HG03045 (cell line): ENCODE measurements around the gene TLE4.

ENCODE experiments used
- ATAC-seq: cut with Tn5 transposase; IDR thresholded peaks from one replicate; pipeline ENCODE4 v1.9.1; 2021; ENCODE audit warnings: mild to moderate bottlenecking, moderate library complexity; ENCODE audit not compliant: unreplicated experiment

The TLE4 gene

DNA sequence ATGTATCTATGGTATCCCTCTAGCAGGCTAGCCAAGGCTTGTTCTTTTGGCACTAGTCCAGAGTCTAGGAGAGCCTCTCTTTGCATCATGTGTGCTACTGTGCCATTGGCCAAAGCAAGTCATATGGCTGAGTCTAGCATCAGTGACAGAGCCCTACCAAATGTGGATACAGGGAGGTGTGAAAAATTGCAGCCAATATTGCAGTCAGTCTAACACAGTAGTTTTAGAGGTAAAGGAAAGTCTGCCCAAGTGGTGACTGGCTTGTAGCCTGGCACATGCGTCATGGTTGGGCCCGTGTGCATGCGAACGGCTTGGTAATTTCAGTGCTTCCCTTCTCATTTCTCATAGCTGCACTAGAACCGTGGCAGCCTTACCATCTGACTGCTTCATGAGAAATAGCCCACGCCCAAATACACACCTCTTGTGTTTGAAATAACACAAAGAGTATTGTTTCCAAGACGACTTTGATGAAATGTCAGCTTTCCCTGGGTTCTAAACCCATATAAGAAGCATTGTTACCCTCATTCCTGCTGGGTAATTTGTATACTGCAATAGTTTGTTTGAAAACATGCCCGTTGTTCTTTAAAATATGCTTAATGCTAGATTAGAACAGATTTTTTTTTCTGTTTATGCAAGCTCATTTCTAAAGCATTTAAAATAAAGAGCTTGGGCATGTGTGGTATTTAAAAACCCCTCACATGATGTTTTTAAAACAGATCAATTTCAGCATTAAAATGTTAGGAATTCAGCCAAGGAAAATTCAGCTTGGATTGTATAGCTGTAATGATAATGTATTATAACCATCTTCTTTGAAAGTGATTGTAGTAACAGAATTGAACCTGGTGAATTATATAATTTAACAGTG lies 113.2 kb downstream of the TLE4 start:
- ATAC-seq: no peak

DNA sequence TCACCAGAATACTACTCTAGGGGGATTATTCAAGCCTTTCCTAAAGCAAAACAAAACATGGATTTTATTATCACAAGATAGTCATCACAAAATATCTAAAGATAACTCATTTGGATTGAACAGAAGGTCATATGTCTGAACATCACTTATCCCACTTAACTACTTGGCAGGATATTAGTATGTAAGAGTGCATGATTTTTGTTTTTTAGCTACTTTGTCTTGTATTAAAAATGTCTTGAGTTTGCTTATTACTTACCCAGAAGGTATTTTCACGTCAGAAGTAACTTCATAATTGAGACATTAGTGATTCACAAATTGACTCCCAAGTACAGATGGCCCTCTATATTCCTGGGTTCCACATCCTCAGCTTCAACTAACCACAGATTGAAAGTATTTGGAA lies 113.8 kb downstream of the TLE4 start:
- ATAC-seq: no peak

DNA sequence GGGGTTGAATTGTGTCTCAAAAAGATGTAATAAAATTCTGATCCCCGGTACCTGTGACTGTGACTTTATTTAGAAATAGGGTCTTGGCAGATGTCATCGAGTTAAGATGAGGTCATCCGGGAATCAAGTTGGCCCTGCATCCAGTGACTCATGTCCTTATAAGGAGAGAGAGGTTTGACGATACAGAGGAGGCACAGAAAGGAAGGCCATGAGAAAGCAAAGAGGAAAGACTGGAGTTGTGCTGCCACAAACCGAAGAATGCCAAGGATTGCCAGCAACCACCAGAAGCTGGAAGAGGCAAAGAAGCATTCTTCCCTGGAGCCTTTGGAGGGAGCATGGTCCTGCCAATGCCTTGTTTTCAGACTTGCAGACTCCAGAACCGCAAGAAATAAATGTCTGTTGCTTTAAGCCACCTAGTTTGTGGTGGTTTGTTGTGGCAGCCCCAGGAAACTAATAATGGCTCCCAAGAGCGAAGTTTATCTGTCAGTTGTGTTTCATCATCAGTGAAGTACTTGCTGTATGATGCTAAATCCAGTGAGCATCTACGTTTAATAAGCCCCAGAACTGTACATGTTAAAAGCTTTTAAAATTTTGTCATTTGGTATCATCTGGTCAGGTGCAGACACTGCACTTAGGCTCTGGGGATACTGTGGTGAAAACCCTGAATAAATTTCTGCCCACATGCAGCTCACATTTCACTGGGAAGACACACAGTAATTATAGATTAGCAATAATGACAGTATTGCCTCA lies 114.8 kb downstream of the TLE4 start:
- ATAC-seq: no peak

DNA sequence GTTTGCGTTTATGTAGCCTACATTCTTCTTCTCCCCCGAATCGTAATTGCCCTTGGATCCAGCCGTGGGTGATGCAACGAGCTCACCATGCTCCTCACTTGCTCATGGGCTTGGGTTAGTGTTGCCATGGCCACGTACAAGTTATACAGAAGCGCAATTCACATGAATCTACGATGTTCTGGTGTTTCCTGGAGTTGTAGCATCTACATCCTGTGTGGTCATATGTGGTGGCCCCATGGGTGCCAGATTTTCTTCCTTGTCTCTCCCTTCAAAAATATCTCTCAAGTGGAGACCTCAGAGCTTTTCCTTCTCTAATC lies 115.3 kb downstream of the TLE4 start:
- no peak for ATAC-seq

DNA sequence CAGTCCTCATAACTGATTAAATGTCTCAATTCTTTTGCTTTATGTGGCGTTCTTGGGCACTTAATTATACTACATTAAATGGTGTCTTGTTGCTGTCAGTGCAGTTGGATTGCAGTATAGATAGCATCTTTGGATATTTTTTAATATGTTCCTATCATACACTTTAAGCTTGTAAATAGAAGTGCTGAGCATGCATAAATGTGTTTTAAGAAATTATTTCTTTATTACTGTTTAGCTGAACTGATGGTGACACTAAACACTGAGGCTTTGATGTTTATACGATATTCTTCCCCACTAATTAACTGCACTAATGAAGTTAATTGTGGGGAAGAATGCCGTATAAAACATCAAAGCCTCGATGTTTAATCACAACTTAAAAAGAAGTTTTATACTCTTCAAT lies 116.6 kb downstream of the TLE4 start:
- no peak for ATAC-seq

DNA sequence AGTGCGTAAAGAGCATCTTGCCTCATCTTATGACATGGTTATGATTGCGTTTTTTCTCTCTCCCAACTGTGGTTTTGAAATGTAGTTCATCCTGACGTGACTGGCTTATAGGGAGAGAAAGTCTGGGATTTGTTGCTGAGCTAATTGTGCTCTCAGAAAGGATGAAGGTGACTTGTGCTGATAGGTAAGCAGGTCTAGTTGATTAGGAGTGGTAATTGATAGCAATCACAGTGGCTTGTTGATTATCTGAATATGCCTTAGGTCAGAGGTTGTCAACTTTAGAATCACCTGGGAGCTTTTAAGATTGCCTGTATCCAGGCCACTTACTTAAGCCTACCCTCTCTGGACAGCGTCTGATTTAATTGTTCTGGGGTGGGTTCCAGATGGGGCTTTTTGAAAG lies 117.8 kb downstream of the TLE4 start:
- ATAC-seq: no peak

DNA sequence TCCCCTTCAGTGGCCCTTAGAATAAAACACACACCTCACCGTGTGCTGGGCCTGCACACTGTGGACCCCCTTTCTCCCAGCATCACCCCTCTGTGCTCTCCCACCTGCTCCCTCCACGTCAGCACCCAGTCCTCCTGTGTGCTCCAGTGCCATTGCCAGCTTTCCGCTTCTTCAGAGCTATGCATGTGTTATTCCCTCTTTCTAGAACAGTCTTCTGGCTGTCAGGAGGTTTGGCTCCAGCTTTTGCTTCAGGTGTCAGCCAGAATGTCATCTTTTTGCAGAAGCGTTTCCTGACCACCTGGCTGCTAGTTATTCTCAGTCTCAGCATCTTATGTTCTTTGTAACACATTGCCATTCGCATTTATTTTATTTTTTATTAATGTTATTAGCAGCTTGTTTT lies 119.7 kb downstream of the TLE4 start:
- ATAC-seq: no peak

DNA sequence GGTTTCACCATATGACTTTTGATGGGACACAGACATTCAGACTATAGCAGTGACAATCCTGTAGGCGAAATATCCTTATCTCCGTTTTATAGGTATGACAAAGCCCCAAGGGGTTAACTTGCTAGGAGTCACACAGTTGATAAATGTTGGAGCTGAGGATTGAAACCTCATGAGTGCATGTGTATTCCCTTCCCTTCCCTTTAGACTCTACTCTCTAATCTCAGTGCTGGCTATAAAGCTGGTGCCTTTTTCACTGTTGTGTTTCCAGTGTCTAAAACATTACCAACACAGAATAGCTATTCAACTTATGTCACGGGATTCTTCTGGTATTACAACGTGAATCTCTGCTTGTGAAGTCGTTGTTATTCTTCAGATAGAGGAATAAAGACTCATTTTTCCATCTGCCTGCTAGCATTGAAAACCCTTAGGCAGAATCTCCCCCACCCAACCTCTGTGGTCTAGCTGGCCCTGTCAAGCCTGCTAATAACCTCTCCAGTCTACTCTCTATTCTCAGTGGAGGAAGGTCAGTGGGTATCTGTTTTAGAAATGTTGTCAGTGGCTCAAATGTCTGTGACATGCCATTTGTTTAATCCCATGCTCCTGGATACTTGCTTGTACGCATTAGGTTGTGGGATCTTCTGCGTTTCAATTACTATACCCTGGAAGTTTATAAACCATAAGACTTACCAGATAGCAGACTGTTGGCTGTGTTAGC lies 121.2 kb downstream of the TLE4 start:
- ATAC-seq: no peak

DNA sequence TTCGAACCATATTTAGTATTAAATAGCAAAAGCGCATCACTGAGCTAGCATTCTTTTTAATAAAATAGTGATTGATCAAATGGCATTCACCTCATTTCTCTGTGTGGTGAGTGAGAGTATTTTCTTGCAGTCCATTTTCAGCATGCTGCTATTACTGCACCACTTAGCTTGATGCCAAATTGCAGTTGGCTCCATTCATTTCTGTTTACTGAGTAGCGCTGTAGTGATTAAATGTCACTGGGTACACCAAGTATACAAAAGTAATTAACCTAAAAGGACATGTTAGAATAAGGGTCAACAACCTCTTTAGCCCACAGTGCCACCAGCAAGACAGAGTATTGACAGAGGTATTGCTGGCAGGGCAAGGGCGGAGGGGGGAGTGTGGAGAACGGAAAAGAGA lies 122.0 kb downstream of the TLE4 start:
- no peak for ATAC-seq

DNA sequence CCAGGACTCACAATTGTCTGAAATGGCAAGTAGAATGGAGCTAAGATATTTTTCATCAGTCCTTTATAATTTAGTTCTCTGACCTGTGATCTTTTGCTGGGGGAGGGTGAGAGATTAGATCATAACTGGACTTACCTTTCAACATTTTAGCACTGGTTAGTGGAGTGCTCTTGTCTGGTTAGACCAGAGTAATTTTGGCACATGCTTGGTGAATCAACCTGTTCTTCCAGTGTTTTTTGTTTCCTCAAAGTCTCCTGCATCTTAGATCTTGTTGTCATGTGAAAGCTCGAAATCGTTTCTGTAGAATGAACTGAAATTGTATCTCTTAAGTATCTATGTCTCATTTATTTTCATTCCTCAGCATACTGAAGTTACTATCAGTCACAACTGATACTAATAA lies 122.4 kb downstream of the TLE4 start:
- ATAC-seq: no peak

DNA sequence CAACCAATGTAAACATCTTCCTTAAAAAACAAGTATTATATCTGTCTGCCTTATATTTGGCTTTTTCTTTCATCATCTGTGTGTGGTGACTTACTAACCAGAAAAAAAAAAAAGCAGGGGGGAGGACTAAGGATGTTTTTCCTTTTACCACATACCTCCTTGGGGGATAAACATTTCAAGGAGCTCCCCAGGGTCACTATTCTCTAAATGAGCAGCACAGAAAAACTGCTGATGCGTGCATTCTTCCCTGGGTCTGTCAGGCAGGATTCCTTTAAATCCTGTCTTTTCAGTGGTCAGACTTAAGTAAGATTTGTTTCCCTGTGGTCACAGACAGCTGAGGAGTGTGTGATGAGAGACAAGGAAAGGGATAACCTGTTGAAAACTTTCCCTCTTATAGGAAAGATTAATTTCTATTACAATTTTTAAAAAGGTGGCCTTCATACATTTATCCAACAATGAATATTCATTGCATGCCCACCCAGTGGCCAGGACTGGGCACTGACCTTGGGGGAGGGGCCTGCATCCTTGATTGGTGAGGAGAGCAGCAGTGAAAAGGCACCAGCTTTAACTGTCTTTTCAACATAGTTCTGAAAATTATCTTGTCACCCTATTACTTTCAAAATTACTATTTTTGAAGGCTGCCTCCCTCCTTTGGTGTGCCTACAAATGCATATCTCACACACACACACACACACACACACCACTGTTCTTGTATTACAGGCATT lies 123.1 kb downstream of the TLE4 start:
- ATAC-seq: no peak

DNA sequence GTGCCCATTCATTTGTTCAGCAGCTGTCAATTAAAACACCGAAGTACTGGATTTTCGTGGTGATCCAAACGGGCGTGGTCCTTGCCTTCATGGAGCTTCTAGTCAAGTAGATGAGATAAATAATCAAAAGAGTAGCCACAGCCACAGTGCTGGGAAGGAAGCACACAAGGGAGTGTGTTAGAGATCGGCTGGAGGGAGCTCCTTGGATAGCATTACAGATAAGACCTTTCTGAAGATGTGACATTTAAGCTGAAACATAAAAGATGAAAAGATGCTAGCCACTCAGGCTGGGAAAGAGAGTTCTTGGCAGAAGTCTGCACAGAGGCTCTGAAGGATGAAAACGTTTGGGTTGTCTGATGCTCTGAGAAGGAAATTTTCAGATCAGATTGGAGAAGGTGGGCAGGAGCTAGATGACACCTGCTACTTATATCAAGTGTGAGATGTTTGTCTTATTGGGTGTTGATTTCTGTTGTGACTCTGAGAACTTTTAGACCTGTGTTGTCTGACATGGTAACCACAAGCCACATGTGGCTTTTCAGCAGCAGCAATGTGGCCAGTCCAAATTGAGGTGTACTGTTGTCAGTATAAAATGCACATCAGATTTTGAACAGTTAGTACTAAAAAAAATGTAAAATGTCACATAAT lies 123.9 kb downstream of the TLE4 start:
- peak; percentile 49 for ATAC-seq

DNA sequence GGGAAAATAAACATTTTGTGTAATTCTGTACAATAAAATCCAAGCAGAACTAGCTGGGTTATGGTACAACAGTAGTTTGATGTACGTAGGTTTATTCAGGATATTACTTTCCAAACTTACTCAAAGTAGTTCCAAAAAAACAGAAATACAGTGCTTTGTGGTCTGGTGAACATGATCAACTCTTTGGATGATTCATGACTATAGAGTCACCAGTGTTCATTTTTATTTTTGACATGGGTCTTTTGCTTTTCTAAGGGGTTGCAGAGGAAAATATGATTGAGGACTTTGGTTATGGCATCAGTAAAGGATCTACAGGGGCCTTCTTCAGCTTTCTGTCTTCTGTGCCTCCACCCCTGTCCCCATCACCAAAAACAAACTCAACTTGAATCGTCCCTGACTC lies 127.2 kb downstream of the TLE4 start:
- no peak for ATAC-seq

DNA sequence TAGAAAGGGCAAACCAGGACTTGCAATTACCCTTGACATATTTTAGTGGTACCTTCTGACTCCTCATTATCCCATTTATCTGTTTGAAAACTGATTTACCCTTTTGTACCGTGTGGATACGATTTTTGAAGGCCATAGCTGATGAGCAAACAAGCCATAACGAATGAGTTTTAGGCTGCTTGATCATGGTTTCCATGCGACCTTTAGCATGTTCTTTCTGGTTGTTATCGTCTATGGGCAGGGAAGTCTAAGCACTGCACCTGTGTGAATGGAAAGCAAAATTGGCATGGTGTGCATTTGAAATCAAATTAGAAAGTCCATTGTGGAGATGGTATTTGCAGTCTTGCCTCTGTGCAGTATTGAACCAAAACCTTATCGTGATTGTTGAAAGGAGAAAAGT lies 127.7 kb downstream of the TLE4 start:
- ATAC-seq: no peak

DNA sequence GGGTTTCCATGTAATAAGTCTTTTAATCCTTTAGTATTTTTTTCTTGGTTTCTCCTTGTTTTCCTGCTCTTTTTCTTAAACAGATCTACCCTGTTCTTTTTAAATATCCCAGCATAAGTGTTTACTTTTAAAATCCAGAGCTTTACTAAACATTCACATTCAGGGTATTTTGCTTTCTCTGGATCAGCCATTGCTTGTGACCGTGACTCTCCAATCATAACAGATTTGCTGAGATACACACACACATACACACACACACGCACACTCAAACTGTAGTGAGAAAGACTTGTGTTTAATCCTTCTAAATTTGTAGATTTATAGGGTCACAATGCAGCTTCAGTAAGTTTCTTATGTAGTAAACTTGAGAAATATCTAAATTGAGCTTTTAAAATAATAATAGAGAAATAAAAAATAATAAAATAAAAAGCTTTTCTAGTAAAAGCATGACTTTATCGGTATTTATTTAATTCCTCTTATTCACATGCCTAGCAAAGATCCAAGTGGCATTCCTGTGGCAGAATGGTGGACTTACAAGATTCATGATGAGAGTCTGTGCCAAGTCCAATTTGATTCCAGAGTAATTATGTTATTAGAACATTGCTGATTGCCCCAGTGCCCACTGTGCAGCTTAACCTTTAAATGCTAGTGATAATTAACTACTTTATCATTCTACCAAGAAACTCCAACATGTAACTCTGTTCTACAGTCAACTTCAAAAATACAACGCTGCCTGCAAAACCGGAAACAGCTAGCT lies 129.0 kb downstream of the TLE4 start:
- ATAC-seq: no peak

DNA sequence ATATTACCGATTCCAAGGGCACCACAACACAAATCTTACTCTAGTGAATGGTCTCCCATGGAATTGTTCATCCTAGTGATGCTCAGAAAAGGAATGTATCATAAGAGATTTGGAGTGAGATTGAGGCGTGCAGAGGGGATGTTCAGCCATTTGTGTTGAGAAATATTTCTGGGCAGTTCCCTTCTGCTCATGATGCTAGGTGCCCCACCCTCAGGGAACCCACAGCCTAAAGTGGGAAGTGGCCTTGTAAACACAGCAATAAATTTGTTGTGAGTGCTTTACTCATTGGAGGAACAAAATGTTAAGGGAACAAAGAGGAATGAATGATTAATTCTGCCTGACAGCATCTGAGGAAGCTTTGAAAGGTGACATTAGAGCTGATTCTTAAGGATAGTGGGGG lies 129.9 kb downstream of the TLE4 start:
- no peak for ATAC-seq

DNA sequence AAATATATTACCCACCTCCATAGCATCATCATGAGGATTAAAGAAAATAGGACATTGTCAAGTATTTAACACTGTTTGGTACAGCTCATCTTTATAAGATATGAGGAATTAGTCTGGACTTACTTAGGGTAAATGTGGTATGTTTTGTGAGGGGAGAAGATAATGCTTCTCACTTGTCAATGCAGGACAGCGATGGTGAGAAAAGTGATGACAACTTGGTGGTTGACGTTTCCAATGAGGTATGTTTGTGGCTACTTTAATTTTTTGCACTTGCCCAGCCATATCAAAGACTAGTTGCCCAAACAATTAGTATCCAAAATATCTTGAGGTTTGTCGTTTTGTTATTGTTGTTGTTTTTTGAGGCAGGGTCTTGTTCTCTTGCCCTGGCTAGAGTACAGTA lies 133.9 kb downstream of the TLE4 start:
- ATAC-seq: no peak

DNA sequence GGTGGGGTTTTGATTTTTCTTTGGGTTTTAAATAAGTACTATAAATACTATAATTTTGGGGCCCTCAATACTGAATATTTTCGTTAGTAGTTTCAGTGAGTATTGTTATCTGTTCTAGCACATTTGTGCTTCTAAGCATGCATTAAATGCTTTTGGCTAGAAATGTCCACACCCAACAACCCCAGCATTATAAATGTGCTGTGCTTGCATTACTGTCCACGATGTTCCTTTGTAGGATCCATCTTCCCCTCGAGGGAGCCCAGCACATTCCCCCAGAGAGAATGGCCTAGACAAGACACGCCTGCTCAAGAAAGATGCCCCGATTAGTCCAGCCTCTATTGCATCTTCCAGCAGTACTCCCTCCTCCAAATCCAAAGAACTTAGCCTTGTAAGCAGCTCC lies 134.7 kb downstream of the TLE4 start:
- no peak for ATAC-seq

DNA sequence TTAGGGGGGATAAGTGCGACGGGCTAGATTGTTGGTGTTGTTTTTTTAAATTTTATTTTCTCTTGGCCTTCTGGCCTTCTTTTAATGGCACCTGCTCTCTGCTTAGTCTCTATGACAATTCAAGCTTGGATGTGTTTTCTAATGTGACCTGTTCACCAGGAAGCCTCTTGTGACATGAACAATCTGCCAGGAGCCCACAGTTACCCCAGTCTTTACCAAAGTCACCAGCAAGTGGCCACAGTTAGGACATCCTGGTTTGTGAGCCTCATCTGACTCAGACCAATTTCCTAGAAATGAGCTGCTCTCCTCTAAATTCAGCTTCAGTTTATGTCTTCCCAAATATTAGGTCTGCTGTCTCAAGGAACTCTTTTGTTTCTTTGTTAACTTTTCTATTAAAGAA lies 135.8 kb downstream of the TLE4 start:
- no peak for ATAC-seq

DNA sequence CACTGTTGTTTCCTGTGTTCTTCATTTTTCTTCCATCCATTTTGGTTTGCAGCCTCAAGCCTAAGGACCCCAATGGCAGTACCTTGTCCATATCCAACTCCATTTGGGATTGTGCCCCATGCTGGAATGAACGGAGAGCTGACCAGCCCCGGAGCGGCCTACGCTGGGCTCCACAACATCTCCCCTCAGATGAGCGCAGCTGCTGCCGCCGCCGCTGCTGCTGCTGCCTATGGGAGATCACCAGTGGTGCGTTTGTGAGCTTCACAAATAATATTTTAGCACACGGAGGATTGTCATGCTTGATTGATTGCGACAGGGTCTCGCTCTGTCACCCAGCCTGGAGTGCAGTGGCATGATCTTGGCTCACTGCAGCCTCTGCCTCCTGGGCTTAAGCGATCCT lies 136.8 kb downstream of the TLE4 start:
- ATAC-seq: no peak
